Pancreas (tissue), 10 donors: Measurements from ENCODE around the gene CHPF2. TPM values are rescaled to one million over a fixed set of nuclear protein-coding genes. Genes with fewer than 3 reads are reported as not detected.
A peak's percentile ranks its signal among the peaks of the same experiment; 100 is the strongest.

Experiments used
- ATAC-seq, 4 donors: fragments of 200-7000 bp; cut with Tn5 transposase; one replicate each; pipeline versions ENCODE4 v1.8.0 to v1.9.1; 2020; ENCODE audit warnings: mild to moderate bottlenecking in 4 of 4, moderate library complexity in 4 of 4
- DNase-seq, 6 donors: peaks; one replicate each; pipeline ENCODE4 v3.0.0-alpha.2; 2020
- FAIRE-seq: peaks from 2 replicates; lab custom pipeline; 2012; peaks lifted over from hg19 to GRCh38; lab: Jason Lieb, UNC
- H3K27ac ChIP-seq, 4 donors: fragments of 200-600 bp; sonication (generic); 1 replicate in 3 of 4; 2 replicates in 1 of 4; pipeline versions ENCODE4 v1.5.0 to v1.8.0; 2020
- H3K27me3 ChIP-seq, 4 donors: fragments of 200-600 bp; one replicate each; pipeline ENCODE4 v1.8.0; 2021
- H3K36me3 ChIP-seq, 3 donors: fragments of 200-600 bp; sonication (generic) in 1 of 3; one replicate each; pipeline versions ENCODE4 v1.5.0 to v1.8.0; 2020 to 2021
- H3K4me1 ChIP-seq, 3 donors: fragments of 200-600 bp; one replicate each; pipeline ENCODE4 v1.8.0; 2021
- H3K4me3 ChIP-seq, 4 donors: fragments of 200-600 bp; sonication (generic) in 2 of 4; one replicate each; pipeline versions ENCODE4 v1.5.0 to v1.8.0; 2020 to 2021
- H3K9me3 ChIP-seq, 4 donors: fragments of 200-600 bp; one replicate each; pipeline ENCODE4 v1.8.0; 2021
- CTCF ChIP-seq, 4 donors: fragments of 200-600 bp; sonication (generic) in 3 of 4; IDR thresholded peaks; one replicate each; pipeline versions ENCODE4 v1.5.0 to v1.8.0; 2021; ENCODE audit warnings: antibody characterized with exemption in 4 of 4
- WGBS, 2 donors: extraction: QIAGEN DNeasy Blood & Tissue Kit; methylation state at CpG; one replicate each; pipeline ENCODE4 v1.1.7; 2013; 5-methylcytosine and 5-hydroxymethylcytosine counted together
- intact Hi-C, 3 donors: fragments of 100-400 bp; cut with DNase I; formaldehyde crosslinking; loops; one replicate each; pipeline versions ENCODE4 v1.11.1 to v1.14.2; 2022
- polyA plus RNA-seq, 2 donors: library from polyadenylated mRNA; stranded (reverse); fragments of 200-250 nt; gene quantifications; one replicate each; pipeline ENCODE4 v1.2.3, GENCODE V29; 2013
- total RNA-seq, 6 donors: library from RNA; stranded (reverse); fragmentation: NEBNext Ultra II Directional in 4 of 6; extraction: Animal tissue kit (Norgen Biotek cat#: 25700) in 4 of 6; gene quantifications; one replicate each; pipeline versions ENCODE4 v1.2.1 to v1.2.4, GENCODE V29; 2021 to 2023
- donor health status: healthy with polysubstance abuse.
- donor health status: DM: no; HTN: no; CAD: no; lungs with moderate emphysema.
- donor health status: DM: no; HTN: no; CAD: no.
- donor health status: control.
- donor health status: control.
- donor health status: Bipolar disorder and iron deficiency.
- donor health status: DM: yes; HTN: yes; CAD: no.
- donor health status: DM: no; HTN: no; CAD: no.
- donor health status: DM: no; HTN: no; CAD: no.
- donor health status: DM: yes; HTN: yes; CAD: no.

Gene CHPF2
- total and polyA plus RNA-seq, 8 donors, result 12.8 to 38.6 (median 21.7) TPM

DNA sequence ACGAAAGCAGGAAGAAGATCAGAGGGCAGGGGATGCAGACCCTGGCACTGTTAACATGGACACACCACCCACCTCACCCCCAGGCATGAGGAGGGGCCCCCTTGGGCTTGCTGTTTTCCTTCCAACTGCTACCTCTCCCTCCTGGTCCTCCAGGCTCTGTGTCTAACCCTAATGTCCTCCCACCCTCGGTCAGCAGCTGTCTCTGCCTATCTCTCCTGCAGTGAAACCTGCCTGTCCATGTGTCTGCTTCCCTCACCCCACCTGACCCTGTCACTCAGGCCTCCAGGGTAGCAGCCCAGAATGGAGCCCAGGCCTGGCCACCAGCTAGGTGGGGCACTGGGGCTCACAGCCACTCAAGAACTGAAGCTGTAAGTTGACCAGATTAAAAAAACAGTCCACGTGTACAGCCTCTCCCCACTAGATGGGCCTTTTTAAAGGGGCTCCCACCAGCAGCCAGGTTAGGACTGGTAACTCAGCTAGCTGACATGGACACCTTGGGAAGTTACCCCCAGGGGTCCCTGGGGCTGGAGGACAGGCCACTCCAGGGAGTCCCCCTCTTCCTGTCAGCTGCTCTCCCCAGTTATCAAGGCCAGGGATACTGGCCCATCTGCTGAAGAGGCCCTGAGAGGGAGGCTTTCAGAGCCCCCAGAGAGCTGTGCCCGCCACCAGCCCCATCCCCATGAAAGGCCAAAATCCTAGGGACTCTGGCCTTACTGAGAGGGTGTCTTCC lies 14.7 kb downstream of the CHPF2 start:
- Histone ChIP-seq H3K27me3 (no peaks in the 10 kb centered on the region), H3K27ac (peak overlapping the region in 2 of 4 donors; percentile 80 to 88), H3K36me3 (no peaks in the 10 kb centered on the region), H3K9me3 (no peaks in the 10 kb centered on the region), H3K4me1 (peaks cover 25 to 34% (median 30%) of the 10 kb centered on the region in 3 donors), H3K4me3 (peak overlapping the region in 2 of 4 donors; percentile 60 to 64)
- TF ChIP-seq CTCF (IDR thresholded peaks at IDR 0.05), result no peak
- 44 to 50% methylated on average over 4 of the region's 4 CpGs for WGBS, 2 donors
- intact Hi-C loops, result loop anchor here in 1 of 3 donors (10.0 kb wide), 1 partner anchor 58 kb away; no protein-coding TSS in a partner anchor
- DNase-seq (peak in 1 of 6 donors; percentile 53), ATAC-seq (no peak), FAIRE-seq (no peak)

DNA sequence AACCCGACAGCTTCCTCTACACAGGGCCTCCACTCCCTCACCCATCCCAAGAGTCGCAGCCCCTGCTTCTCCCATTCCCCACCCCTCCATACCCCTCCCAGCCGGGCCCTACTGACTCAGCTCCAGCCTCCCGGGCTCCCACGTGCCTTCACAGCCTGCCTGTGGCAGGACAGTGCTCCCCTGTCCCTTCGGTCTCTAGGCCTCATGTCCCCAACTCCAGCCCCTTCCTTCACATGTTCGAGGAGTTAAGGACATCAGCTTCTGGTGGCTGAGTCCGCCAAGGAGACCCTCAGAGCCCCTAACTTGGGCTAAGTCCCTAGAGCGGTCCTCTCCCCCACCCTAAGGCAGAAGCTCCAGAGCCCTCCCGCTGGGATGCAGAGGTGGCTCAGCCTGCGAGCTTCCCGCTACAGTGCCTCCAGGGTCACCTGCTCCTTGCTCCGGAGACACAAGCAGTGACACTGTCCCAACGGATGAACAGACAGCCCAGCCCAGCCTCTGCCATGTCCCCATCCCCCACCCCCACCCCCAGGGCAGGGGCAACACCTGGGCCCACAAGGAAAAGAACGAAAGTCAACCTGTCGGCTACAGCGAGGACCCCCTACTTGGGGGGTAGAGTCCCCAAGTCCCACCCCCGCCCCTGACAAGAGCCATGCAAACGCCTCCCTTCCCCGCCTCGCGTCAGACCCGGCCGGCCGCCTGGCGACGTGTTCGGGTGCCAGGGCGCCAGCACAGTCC lies 15.5 kb downstream of the CHPF2 start:
- WGBS, 2 donors, result 6% methylated on average over 25 to 29 of the region's 29 CpGs

DNA sequence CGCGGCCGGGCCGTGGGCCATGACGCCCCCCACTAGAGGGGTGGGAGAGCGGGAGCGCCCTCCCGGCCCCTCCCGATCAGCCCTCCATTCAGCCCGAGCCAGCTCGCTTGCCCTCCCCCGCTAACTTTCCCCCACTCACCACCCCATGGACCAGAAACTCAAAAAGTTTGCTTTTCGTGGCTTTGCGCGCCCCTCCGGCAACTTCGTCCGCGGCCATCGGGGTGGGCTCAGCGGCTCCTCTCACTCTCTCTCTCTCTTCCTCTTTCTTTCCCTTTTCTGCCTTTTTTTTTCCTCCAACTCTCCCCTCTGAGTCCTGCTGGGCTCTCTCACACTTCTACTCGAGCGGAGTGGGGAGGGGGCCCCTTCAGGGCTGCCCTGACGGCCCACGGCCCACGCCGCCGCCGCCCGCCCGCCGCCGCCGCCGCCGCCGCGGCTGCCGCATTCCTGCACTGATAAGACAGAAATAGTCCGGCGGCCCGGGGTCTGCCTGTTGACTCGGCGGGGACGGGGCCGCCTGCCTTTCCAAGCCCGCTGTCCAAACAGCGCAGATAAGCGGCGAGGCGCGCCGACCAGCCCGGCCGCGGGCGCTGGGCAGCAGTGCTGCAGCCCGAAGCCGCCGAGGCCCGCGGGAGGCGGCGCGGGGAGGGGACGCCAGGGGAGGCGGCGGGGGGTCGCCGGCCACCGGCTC lies 16.2 kb downstream of the CHPF2 start, which contains the start of gene SMARCD3:
SMARCD3 (minus strand) TSS at position 349 of the 688 bp plus-strand sequence; CDS start at position 217, 132 bp downstream.
- Histone ChIP-seq H3K9me3 (no peaks in the 10 kb centered on the region), H3K36me3 (no peaks in the 10 kb centered on the region), H3K4me1 (peaks cover 25 to 34% (median 30%) of the 10 kb centered on the region in 3 donors), H3K27ac (peak within 1 kb of the TSS; percentile 80 to 88 (median 82)), H3K27me3 (no peaks in the 10 kb centered on the region), H3K4me3 (peak within 1 kb of the TSS; percentile 45 to 64 (median 53))
- 0 to 1% methylated on average over 57 to 71 of the region's 71 CpGs for WGBS, 2 donors
- peak; percentile 47 to 64 (median 56) for ATAC-seq
- FAIRE-seq, result no peak
- peak; percentile 70 to 88 (median 75) for DNase-seq
- intact Hi-C loops, result loop anchor here in 1 of 3 donors (10.0 kb wide), 1 partner anchor 56 kb away; no protein-coding TSS in a partner anchor
- TF ChIP-seq CTCF (IDR thresholded peaks at IDR 0.05), result no peak

More for the DNA sequence above, 15.5 kb downstream of the CHPF2 start:
- FAIRE-seq (no peak), DNase-seq (peak in 2 of 6 donors; percentile 34 to 68), ATAC-seq (peak in 3 of 4 donors; percentile 1 to 6 (median 1))
- no peaks in the 10 kb centered on the region for H3K9me3 ChIP-seq
- H3K4me3 ChIP-seq, result peak overlapping the region; percentile 45 to 64 (median 53)
- H3K27me3 ChIP-seq, result no peaks in the 10 kb centered on the region
- TF ChIP-seq CTCF (IDR thresholded peaks at IDR 0.05), result no peak
- H3K27ac ChIP-seq, result peak overlapping the region; percentile 80 to 88 (median 82)
- no peaks in the 10 kb centered on the region for H3K36me3 ChIP-seq
- peaks cover 25 to 34% (median 30%) of the 10 kb centered on the region in 3 donors for H3K4me1 ChIP-seq
- intact Hi-C loops, result loop anchor here in 1 of 3 donors (10.0 kb wide), 1 partner anchor 57 kb away; no protein-coding TSS in a partner anchor

GRCh38 chr7:151249034-151249731 lies 16.9 kb downstream of the CHPF2 start:
- no peaks in the 10 kb centered on the region for H3K27me3 ChIP-seq
- H3K4me1 ChIP-seq, result peaks cover 25 to 34% (median 30%) of the 10 kb centered on the region in 3 donors
- H3K27ac ChIP-seq, result peak overlapping the region; percentile 80 to 88 (median 82)
- FAIRE-seq, result no peak
- H3K4me3 ChIP-seq, result peak overlapping the region; percentile 23 to 64 (median 52)
- no peaks in the 10 kb centered on the region for H3K9me3 ChIP-seq
- intact Hi-C loops, result loop anchor here in 1 of 3 donors (10.0 kb wide), 1 partner anchor 56 kb away; no protein-coding TSS in a partner anchor
- peak; percentile 22 to 44 (median 34) for ATAC-seq
- 4 to 5% methylated on average over 29 to 45 of the region's 45 CpGs for WGBS, 2 donors
- no peaks in the 10 kb centered on the region for H3K36me3 ChIP-seq
- no peak for TF ChIP-seq CTCF (IDR thresholded peaks at IDR 0.05)
- peak; percentile 54 to 84 (median 66) for DNase-seq
